Body of pancreas (tissue), 4 donors: ENCODE results near the gene RELL2. TPM values are rescaled to one million over a fixed set of nuclear protein-coding genes. Genes with fewer than 3 reads are reported as not detected.

Experiments
- ATAC-seq: fragments of 150-250 bp; one replicate; pipeline ENCODE4 v1.9.1; 2016
- DNase-seq, 4 donors: peaks; one replicate each; pipeline ENCODE4 v3.0.0-alpha.2; 2019
- H3K27ac ChIP-seq, 4 donors: fragments of 200-600 bp; sonication (generic); 1 replicate in 3 of 4; 2 replicates in 1 of 4; pipeline versions ENCODE4 v1.5.1 to v1.6.1; 2016 to 2019; ENCODE audit warnings: mild to moderate bottlenecking in 1 of 4, mixed read lengths in 1 of 4, moderate library complexity in 1 of 4
- H3K27me3 ChIP-seq, 2 donors: fragments of 200-600 bp; sonication (generic); one replicate each; pipeline ENCODE4 v1.6.0; 2016; ENCODE audit warnings: mild to moderate bottlenecking in 1 of 2
- H3K36me3 ChIP-seq, 2 donors: fragments of 200-600 bp; sonication (generic); replicated peaks in 1 of 2; 2 replicates each; pipeline ENCODE4 v1.5.1; 2016; ENCODE audit warnings: low read depth in 2 of 2; ENCODE audit not compliant: insufficient read depth in 1 of 2
- H3K4me1 ChIP-seq: fragments of 200-600 bp; sonication (generic); one replicate; pipeline ENCODE4 v1.6.0; 2016
- H3K4me3 ChIP-seq, 2 donors: fragments of 200-600 bp; sonication (generic); 1 replicate in 1 of 2; 2 replicates in 1 of 2; pipeline ENCODE4 v1.5.1; 2016 to 2019
- H3K9me3 ChIP-seq, 3 donors: fragments of 200-600 bp; sonication (generic); 1 replicate in 2 of 3; 2 replicates in 1 of 3; pipeline ENCODE4 v1.5.1; 2016
- CTCF ChIP-seq, 7 experiments: fragments of 450-650 bp in 4 of 7; fragments of 200-600 bp in 3 of 7; sonication (generic) in 3 of 7; IDR thresholded peaks; one replicate each; pipeline ENCODE4 v1.5.1; 2016 to 2019; ENCODE audit warnings: antibody characterized with exemption in 7 of 7
- POLR2A ChIP-seq, 3 donors: fragments of 450-650 bp; IDR thresholded peaks; one replicate each; pipeline ENCODE4 v1.6.1; 2016; ENCODE audit warnings: antibody characterized with exemption in 3 of 3, mild to moderate bottlenecking in 2 of 3
- WGBS, 2 donors: methylation state at CpG; one replicate each; pipeline ENCODE4 v1.1.5; 2017; 5-methylcytosine and 5-hydroxymethylcytosine counted together
- intact Hi-C: fragments of 100-400 bp; cut with DNase I; formaldehyde crosslinking; loops from one replicate; pipeline ENCODE4 v1.15.1; 2023
- total RNA-seq, 2 donors: library from RNA; depleted of rRNA; stranded (reverse); fragments of >200 nt; gene quantifications; one replicate each; pipeline ENCODE4 v1.1.0, GENCODE V29; 2016

Gene RELL2
- total RNA-seq, 2 donors from 2014 or later: 2.9 to 8.9 TPM

GRCh38 chr5:141635646-141636045 lies 1.2 kb upstream of the RELL2 start:
- peaks cover 34% of the 10 kb centered on the region for H3K4me1 ChIP-seq
- H3K27ac ChIP-seq: no peak overlapping the region
- WGBS, 2 donors: 50 to 52% methylated on average over 7 of the region's 7 CpGs
- H3K27me3 ChIP-seq: no peaks in the 10 kb centered on the region
- intact Hi-C loops: no loop called here
- no peaks in the 10 kb centered on the region for H3K36me3 ChIP-seq
- H3K9me3 ChIP-seq: no peaks in the 10 kb centered on the region
- H3K4me3 ChIP-seq: no peak overlapping the region
- DNase-seq: no peak
- no peak for ATAC-seq
- TF ChIP-seq CTCF (IDR thresholded peaks at IDR 0.05) (no peak), POLR2A (IDR thresholded peaks at IDR 0.05) (no peak)

- H3K27me3 ChIP-seq: no peaks in the 10 kb centered on the region
- no peaks in the 10 kb centered on the region for H3K9me3 ChIP-seq
- 3 to 5% methylated on average over 4 of the region's 4 CpGs for WGBS, 2 donors
- H3K4me1 ChIP-seq: peaks cover 30% of the 10 kb centered on the region
- H3K36me3 ChIP-seq: no peaks in the 10 kb centered on the region
- intact Hi-C loops: no loop called here
- DNase-seq (no peak), ATAC-seq (no peak)
- peak overlapping the region; percentile 67 to 95 for H3K4me3 ChIP-seq
- H3K27ac ChIP-seq: peak overlapping the region; percentile 66 to 78 (median 68)
- TF ChIP-seq POLR2A (IDR thresholded peaks at IDR 0.05) (no peak), CTCF (IDR thresholded peaks at IDR 0.05) (no peak)
These were observed 738 bp upstream of the RELL2 start for GRCh38 chr5:141636106-141636412.

- H3K36me3 ChIP-seq: no peaks in the 10 kb centered on the region
- no peaks in the 10 kb centered on the region for H3K9me3 ChIP-seq
- WGBS, 2 donors: 0% methylated on average over 19 to 47 of the region's 63 CpGs
- peak overlapping the region; percentile 66 to 78 (median 68) for H3K27ac ChIP-seq
- peak overlapping the region; percentile 67 to 95 for H3K4me3 ChIP-seq
- ATAC-seq (peak; percentile 30), DNase-seq (peak in 2 of 4 donors; percentile 29 to 36)
- no peaks in the 10 kb centered on the region for H3K27me3 ChIP-seq
- H3K4me1 ChIP-seq: peaks cover 29% of the 10 kb centered on the region
- intact Hi-C loops: no loop called here
- TF ChIP-seq POLR2A (IDR thresholded peaks at IDR 0.05): no peak
- no peak for TF ChIP-seq CTCF (IDR thresholded peaks at IDR 0.05)
These were observed 448 bp downstream of the RELL2 start for GRCh38 chr5:141637123-141637766.

DNA sequence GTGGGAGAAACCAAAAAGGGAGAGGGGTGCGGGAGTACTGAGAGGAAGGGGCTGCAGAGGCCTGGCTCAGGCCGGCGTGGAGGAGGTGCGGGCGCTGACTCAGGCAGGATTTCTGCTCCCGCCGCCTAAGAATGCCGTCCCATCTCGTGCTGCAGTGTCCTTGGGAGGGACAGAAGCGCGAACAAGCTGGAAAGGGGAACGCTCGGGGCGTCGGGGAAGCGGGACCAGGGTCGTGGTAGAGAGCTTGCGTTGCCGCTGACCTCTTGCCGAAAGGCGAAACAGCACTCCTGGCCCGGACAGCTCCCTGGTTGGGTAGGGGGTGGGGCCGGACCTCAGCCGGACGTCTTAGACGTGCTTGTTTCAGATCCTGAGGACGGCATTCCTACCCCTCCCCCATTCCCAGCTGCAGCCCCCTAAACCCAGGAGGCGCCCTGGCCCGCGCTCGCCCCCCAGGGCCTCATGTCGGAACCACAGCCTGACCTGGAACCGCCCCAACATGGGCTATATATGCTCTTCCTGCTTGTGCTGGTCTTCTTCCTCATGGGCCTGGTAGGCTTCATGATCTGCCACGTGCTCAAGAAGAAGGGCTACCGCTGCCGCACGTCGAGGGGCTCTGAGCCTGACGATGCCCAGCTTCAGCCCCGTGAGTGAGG lies 1.1 kb downstream of the RELL2 start:
- ATAC-seq (peak; percentile 22), DNase-seq (peak; percentile 62 to 68 (median 64))
- TF ChIP-seq POLR2A (IDR thresholded peaks at IDR 0.05) (no peak), CTCF (IDR thresholded peaks at IDR 0.05) (peak in 5 of 7 experiments; percentile 14 to 29 (median 24))
- Histone ChIP-seq H3K27ac (peak overlapping the region in 3 of 4 donors; percentile 67 to 78 (median 70)), H3K9me3 (no peaks in the 10 kb centered on the region), H3K4me3 (peak overlapping the region; percentile 67 to 95), H3K4me1 (peaks cover 29% of the 10 kb centered on the region), H3K36me3 (no peaks in the 10 kb centered on the region), H3K27me3 (no peaks in the 10 kb centered on the region)
- 10 to 11% methylated on average over 31 to 39 of the region's 40 CpGs for WGBS, 2 donors
- intact Hi-C loops: no loop called here

GRCh38 chr5:141638771-141639170 lies 2.0 kb downstream of the RELL2 start:
- Histone ChIP-seq H3K36me3 (no peaks in the 10 kb centered on the region), H3K4me1 (peaks cover 29% of the 10 kb centered on the region), H3K9me3 (no peaks in the 10 kb centered on the region), H3K27ac (no peak overlapping the region), H3K4me3 (no peak overlapping the region), H3K27me3 (no peaks in the 10 kb centered on the region)
- no peak for TF ChIP-seq POLR2A (IDR thresholded peaks at IDR 0.05)
- intact Hi-C loops: no loop called here
- DNase-seq (no peak), ATAC-seq (no peak)
- 94 to 95% methylated on average over 2 of the region's 2 CpGs for whole genome bisulfite sequencing, 2 donors
